Measurements from ENCODE around the gene HSD17B2.
"Not testable (repeated sequence)": the region's sequence is repeated elsewhere in the genome, so short reads cannot be mapped to it uniquely, and the experiment has no call there.

Gene HSD17B2

GRCh38 chr16:82083710-82084353, 48.8 kb downstream of the HSD17B2 start:
- DNase-seq: no peak

- no peak for DNase-seq
Measured at GRCh38 chr16:82085011-82085779, 50.1 kb downstream of the HSD17B2 start.

GRCh38 chr16:82088483-82088882, 53.4 kb downstream of the HSD17B2 start:
- no peak for DNase-seq

- DNase-seq: no peak
Measured at GRCh38 chr16:82091241-82091640, 56.2 kb downstream of the HSD17B2 start.

- DNase-seq: no peak
Measured at GRCh38 chr16:82092711-82093110, 57.7 kb downstream of the HSD17B2 start.

GRCh38 chr16:82093666-82094300, 58.7 kb downstream of the HSD17B2 start:
- no peak for DNase-seq

- no peak for DNase-seq
Measured at GRCh38 chr16:82094942-82095540, 60.0 kb downstream of the HSD17B2 start.

- DNase-seq: no peak
Measured at GRCh38 chr16:82096641-82097040, 61.6 kb downstream of the HSD17B2 start.

GRCh38 chr16:82105107-82105506, 70.1 kb downstream of the HSD17B2 start:
- DNase-seq: no peak

GRCh38 chr16:82108100-82108499, 73.0 kb downstream of the HSD17B2 start:
- no peak for DNase-seq

- DNase-seq: no peak
Measured at GRCh38 chr16:82108774-82109173, 73.7 kb downstream of the HSD17B2 start.

GRCh38 chr16:82109266-82109665, 74.2 kb downstream of the HSD17B2 start:
- not testable (repeated sequence) for DNase-seq

- no peak for DNase-seq
Measured at GRCh38 chr16:82111944-82112343, 76.9 kb downstream of the HSD17B2 start.

- no peak for DNase-seq
Measured at GRCh38 chr16:82113741-82114140, 78.7 kb downstream of the HSD17B2 start.

- DNase-seq: no peak
Measured at GRCh38 chr16:82116535-82116934, 81.5 kb downstream of the HSD17B2 start.

GRCh38 chr16:82118749-82119148, 83.7 kb downstream of the HSD17B2 start:
- DNase-seq: no peak

GRCh38 chr16:82119405-82119804, 84.4 kb downstream of the HSD17B2 start:
- DNase-seq: peak; percentile 52

GRCh38 chr16:82124651-82125050, 89.6 kb downstream of the HSD17B2 start:
- no peak for DNase-seq

GRCh38 chr16:82129881-82130280, 94.8 kb downstream of the HSD17B2 start:
- no peak for DNase-seq

GRCh38 chr16:82133798-82134197, 98.7 kb downstream of the HSD17B2 start:
- DNase-seq: no peak

GRCh38 chr16:82134846-82135245, 99.8 kb downstream of the HSD17B2 start:
- DNase-seq: no peak

- no peak for DNase-seq
Measured at GRCh38 chr16:82135844-82136243, 100.8 kb downstream of the HSD17B2 start.

- DNase-seq: no peak
Measured at GRCh38 chr16:82136956-82137821, 102.1 kb downstream of the HSD17B2 start.

All from DMS79 treated with DMSO at 0.1 percent for 48 hours (cell line).